ENCODE measurements around the gene SUSD4.
"Not testable (repeated sequence)": the region's sequence is repeated elsewhere in the genome, so short reads cannot be mapped to it uniquely, and the experiment has no call there.

SUSD4 gene, protein sequence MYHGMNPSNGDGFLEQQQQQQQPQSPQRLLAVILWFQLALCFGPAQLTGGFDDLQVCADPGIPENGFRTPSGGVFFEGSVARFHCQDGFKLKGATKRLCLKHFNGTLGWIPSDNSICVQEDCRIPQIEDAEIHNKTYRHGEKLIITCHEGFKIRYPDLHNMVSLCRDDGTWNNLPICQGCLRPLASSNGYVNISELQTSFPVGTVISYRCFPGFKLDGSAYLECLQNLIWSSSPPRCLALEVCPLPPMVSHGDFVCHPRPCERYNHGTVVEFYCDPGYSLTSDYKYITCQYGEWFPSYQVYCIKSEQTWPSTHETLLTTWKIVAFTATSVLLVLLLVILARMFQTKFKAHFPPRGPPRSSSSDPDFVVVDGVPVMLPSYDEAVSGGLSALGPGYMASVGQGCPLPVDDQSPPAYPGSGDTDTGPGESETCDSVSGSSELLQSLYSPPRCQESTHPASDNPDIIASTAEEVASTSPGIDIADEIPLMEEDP

DNA sequence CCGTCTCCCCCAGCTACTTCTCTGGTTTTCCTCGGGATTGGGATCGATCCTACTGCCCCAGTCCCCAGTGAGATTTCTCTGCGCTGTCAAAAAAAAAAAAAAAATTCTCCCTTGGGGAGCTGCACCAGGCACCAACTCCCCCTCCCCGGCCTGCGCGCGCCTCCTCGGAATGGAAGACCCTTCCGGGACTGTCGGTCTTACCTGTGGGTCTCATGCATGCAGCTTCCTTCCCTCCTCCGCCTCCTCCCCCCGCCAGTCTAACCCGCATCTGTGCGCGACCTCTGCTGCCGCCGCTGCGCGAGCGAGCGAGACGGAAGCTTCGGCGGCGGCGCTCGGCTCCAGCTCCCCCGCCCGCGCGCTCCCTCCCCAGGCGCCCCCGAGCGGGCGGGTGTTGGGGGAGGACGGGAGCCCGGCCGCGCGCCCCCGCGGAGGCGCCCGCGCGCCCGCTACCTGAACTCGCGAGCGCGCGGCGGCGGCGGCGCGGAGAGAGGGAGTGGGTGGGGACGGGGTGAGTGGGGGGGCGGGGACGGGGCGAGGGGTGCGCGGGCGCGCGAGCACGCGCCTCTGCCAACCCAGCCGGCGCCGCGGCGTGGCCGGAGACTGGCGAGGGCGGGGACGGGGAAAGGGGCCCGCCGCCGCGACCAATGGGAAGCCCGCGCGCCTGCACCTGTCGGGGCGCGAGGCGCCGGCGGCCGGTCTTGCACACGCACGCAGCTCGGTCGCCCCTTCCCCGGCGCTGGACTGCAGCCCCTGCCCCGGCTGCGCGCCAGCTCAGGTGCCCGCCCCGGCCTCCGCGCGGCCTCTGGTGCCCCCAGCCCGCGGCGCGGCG lies at the start of gene SUSD4:
Gene SUSD4 (minus strand): TSS at position 321 of the 829 bp plus-strand sequence. CDS start 751 bp downstream, outside the sequence.
- peak; percentile 29 for DNase-seq (ENCODE audit: low read depth)

DNA sequence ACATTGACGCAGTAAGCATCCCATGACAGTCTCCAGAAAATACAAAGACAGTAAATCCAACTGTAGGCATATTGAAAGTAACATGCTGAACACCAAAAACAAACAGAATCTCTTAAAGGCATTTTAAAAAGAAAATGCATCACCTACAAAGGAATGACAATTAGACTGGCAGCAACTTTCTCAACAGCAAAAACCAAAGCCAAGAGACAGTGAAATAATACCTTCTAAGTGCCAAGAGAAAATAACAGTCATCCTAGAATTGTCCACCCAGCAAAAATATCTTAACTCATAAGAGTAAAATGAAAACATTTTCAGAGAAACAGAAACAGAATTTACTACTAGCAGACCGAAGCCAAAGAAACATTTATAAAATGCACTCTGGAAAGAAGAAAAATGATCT lies 49.2 kb upstream of the SUSD4 start:
- no peak for DNase-seq (ENCODE audit: low read depth)

DNA sequence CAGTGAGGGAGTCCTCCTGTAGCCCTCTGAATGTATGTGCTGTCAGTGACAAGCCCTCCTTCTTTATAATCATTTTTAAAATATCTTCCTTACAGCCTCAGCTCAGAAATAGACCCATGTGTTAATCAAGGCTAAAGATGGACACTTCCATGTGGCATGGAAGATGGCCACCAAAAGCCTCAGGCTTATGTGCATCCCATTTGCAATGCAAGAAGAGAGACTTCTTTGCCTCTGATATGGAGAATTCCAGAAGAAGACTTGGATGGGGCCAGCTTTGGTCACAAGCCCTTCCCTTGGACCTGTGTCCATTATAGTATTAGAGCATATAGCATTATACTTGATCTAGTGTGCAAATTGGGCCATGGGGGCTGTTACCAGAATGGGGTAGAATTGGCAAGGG lies 47.7 kb upstream of the SUSD4 start:
- no peak for DNase-seq (ENCODE audit: low read depth)

DNA sequence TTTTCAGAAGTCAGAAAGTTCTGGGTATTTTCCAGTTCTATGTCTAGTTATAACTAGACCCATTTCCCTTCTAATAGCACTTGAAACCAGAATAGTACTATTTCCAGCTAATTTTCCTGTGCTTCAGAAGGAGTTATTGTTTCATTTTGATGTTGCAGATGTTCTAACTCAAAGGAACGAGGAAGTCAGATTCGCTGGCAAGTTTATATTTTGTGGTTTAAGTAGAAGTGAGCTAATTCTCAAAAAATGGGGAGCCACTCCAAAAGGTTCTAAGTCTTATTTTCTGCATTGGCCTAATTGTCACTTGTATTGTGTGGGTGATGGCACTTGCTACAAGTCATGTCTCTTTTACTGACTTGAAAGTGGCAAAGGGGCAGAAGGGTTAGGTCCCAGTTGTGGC lies 47.3 kb upstream of the SUSD4 start:
- no peak for DNase-seq (ENCODE audit: low read depth)

DNA sequence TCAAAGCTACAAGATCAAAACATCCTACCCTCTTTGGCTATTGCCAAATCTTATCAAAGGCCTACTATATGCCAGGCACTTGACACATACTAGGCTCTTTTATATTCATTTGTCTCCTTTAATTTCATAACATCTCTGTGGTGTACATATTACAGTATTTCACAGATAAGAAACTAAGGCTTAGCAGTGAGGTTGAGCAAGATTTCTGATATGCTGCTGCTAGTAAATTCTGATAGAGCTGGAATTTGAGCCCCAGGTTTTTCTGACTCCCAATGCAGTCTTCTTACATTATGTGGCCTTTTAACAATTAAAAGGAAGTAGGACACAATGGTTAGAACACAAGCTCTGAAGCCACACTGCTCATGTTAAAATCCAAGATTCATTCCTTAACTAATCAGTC lies 46.1 kb upstream of the SUSD4 start:
- no peak for DNase-seq (ENCODE audit: low read depth)

DNA sequence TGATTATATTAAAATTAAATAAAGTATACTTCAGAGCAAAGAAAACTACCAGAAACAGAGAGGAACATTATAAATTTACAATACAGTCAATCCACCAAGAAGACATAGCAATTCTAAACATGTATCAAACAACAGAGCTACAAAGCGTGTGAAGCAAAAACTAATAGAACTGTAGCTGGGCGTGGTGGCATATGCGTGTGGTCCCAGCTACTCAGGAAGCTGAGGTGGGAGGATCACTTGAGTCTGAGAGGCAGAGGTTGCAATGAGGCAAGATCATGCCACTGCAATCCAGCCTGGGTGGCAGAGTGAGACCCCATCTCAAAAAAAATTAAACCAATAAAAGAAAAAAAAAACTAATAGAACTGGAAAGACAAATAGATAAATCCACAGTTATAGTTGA lies 41.5 kb upstream of the SUSD4 start:
- DNase-seq (ENCODE audit: low read depth) = no peak

DNA sequence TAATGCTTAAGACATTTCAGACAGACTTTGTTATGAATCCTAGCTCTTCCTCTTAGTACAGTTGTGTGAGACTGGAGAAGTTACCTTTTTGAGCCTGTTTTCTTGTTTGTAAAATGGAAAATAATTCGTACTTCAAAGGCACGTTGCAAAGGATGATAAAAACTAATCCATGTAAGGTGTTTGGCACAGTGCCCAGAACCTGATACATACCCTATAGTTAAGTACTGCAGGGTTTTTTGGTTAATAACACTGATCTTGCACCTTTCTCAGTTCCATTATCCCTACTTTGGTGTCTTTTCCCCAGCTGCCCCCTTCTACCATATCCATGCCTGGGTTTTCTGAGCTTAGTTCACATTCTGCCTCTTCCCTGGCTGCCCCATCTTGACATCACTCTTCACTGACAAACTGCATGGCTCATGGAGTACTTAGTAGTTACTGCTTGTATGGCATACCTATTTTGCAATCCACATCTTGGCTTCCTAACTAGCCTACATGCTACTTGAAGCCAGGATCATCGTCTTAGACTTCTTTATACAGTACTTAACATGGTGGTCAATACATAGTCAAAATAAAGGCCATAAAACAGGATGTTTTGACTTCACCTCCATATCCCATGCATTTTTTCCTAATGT lies 39.3 kb upstream of the SUSD4 start:
- DNase-seq (ENCODE audit: low read depth) = no peak

DNA sequence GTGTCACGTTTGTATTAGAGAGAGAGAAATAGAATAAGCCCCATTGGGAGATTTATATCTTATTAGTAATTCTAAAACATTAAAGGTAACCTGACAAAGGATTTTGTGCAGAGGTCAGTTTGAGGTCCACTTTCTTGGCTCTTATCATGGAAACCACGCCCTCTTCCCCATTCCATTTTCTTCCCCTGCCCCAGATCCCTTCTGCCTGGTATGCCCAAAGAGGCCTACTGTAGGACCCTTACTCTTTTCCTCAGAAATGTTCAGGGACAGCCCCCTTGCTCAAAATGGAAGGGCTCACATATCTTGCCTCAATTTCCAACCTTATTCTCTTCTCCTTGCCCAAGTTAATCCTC lies 38.8 kb upstream of the SUSD4 start:
- no peak for DNase-seq (ENCODE audit: low read depth)

DNA sequence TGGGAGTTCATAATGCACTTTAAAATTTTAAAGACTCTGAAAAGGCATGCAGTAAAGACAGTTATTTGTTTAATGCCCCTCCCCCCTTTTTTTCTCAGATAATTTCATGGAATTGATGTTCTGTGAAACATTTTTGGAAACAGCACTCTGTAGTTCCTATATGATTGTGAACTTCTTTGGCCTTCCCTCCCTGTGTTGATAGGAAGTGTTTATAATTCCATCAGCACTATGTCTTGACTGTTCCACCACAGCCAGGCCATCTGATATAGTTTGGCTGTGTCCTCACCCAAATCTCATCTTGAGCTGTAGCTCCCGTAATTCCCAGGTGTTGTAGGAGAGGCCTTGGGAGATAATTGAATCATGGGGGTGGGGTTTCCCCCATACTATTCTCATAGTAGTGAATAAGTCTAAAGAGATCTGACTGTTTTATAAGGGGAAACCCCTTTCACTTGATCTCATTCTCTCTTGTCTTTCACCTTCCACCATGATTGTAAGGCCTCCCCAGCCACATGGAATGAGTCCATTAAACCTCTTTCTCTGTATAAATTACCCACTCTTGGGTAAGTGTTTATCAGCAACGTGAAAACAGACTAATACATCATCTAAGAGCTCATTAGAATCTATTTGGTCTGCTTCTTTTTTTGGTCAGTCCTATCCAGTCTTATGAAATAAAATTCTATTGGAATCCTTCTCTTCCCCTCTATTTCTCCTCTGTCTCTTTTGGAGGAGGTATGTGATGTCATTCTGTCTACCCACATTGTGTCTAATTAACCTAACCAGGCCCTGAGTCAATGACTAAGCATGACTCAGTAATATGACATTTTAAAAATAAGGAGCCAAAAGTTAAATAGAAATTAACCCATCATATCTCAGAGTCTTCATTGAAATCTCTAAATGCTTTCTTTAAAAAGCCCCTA lies 38.2 kb upstream of the SUSD4 start:
- no peak for DNase-seq (ENCODE audit: low read depth)

DNA sequence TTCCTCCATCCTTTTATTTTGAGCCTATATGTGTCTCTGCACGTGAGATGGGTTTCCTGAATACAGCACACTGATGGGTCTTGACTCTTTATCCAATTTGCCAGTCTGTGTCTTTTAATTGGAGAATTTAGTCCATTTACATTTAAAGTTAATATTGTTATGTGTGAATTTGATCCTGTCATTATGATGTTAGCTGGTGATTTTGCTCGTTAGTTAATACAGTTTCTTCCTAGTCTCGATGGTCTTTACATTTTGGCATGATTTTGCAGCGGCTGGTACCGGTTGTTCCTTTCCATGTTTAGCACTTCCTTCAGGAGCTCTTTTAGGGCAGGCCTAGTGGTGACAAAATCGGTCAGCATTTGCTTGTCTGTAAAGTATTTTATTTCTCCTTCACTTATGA lies 35.4 kb upstream of the SUSD4 start:
- DNase-seq (ENCODE audit: low read depth) = not testable (repeated sequence)

DNA sequence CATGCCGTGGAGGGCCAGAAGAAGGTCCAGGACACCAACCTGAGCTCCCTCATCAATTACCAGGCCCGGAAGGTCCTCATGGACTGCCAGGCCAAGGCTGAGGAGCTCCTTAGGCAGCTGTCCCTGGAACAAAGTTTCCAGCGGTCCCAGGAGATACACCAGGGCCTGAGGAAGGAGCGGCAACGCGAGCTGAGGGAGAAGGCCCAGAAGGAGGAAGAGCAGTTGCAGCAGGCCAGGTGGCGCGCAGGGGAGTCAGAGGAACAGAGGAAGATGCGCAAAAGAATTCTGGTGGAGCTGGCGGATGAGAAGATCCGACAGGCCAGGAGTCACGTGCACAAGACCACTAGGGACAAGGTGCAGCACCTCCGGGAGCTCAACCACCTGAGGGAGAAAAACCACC lies 30.7 kb upstream of the SUSD4 start:
- DNase-seq (ENCODE audit: low read depth) = no peak

DNA sequence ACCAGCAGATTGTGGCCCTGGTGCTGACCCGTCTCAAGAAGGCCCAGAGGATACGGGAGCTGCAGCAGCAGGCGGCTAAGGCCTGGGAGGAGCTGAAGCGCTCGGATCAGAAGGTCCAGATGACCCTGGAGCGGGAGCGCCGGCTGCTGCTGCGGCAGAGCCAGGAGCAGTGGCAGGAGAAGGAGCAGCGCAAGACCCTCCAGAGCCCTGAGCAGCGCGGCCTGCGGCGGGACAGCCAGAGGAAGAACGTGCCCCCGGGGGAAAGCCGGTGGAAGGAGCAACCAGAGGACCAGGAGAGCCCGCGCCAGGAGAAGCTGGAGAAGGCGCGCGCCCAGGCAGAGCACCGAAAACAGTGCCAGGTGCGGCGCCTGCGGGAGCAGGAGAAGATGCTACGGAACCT lies 30.3 kb upstream of the SUSD4 start:
- no peak for DNase-seq (ENCODE audit: low read depth)

DNA sequence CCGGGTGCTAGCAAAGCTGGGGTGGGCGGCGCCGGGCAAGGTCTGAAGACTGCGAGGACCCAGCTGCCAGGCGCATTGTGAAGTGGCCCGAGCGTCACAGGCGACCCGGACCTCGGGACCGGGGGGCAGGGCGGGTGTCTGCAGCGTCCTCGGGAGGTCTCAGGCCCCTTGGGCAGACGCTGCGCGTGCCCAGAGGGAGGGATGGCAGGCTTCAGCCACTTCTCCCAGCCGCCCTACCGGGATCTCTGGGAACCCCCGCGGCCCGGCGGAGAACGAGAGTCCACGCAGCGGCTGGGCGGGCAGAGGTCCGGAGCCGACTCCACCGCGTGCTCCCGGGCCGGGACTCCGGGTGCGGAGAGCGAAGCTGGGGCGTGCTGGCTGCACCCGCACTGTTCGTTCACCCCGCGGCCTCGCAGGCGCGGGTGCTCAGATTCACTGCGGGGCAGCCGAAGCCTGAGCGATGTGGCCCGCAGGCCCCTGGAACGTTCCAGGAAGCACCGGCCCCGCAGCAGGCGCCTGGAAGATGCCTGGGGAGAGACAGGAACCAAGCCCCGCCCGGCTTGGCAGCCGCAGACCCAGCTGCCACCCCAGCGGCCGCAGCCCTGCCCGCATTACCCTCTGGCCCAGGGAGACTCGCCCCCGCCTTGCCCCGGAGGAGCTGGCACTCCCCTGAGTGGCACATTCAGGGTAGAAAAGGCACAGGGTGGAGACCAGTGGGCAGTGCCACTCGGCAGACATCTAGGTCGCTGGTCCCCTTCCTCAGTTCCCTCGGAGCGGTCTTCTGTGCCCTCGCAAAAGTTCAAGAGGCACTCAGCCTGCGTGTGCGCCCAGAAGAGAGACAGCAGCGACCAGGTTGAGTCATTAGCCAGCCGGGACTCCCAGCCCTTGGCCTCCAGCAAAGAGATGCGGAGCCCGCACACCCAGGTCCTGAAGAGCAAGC lies 29.6 kb upstream of the SUSD4 start, which contains the start of gene CCDC185:
Gene CCDC185 (plus strand): TSS at position 141 of the 940 bp plus-strand sequence. CDS start 61 bp downstream, at position 202.
- DNase-seq (ENCODE audit: low read depth) = no peak

DNA sequence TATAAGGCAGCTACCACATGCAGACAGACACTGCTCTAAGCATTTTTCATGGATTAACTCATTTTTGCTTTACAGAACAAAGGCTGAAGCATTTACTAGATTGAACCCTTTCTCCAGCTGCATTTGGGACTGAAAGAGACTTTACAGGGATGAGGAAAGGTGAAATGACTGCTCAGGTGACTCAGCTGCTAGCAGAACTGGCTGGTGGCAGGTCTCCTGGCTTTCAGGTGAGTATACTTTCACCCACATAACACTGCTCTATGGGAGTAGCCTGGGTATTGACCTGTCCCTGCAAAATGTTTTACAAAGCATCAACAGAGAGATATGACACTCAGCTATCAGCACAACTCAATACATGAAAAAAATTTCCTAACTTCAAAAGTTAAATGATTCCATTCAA lies 26.6 kb upstream of the SUSD4 start:
- DNase-seq (ENCODE audit: low read depth) = no peak

DNA sequence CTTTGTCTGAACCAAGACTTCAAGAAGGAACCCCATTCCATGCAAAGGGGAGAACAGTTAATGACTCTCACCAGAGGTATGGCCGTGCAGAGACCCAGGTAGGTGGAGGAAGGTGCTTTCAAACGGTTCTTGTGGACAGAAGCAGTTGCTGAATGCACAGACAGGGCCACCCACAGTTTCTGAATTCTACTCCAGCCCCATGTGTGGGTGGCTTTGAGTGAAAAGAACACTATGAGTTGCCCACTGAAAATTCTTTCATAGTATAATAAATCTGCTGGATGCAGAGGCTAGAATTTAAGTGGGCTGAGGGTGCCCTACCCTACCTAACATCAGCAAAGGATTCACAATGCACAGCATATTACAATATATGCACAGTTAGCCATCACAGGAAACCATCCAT lies 22.0 kb upstream of the SUSD4 start:
- DNase-seq (ENCODE audit: low read depth) = no peak

DNA sequence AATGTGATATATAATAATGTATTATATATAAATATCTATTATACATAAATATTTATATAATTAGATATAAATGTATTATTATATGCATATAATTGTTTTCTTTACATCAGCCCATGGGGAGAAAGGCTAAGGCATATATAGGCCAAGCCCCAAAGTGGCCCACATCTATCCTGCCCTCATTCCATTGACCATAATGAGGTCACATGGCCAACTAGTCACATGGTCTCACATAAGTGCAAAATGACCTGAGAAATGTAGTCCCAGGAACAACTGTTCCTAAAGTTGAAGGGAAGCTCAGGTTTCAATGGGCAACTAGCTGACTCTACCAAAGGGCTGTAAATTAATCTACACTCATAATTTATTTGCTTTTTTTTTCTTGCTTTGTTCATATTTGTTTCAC lies 14.8 kb upstream of the SUSD4 start:
- DNase-seq (ENCODE audit: low read depth) = no peak

DNA sequence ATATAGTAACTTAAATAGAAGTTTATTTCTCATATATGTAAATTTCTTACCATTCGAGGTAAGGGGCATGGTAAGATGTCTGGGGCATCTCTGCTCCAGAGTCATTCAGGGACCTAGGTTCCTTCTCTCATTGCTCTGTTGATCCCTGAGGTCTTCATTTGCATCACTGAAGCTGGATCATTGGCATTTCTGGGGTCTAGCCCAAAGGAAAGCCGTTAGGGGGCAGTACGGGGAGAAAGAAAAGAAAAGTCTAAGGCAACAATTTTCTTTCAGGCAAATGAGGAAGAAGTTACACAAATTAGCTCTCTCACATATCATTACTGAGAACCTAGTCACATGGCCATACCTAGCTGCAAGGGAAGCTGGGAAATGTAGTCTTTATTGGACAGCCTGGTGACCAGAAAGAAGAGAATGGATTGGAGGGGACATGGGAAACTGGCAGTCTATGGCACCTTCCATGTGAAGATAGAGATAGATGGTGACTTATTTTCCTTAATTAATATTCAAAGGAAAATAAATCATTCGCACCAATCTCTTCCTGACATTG lies 10.2 kb upstream of the SUSD4 start:
- no peak for DNase-seq (ENCODE audit: low read depth)

DNA sequence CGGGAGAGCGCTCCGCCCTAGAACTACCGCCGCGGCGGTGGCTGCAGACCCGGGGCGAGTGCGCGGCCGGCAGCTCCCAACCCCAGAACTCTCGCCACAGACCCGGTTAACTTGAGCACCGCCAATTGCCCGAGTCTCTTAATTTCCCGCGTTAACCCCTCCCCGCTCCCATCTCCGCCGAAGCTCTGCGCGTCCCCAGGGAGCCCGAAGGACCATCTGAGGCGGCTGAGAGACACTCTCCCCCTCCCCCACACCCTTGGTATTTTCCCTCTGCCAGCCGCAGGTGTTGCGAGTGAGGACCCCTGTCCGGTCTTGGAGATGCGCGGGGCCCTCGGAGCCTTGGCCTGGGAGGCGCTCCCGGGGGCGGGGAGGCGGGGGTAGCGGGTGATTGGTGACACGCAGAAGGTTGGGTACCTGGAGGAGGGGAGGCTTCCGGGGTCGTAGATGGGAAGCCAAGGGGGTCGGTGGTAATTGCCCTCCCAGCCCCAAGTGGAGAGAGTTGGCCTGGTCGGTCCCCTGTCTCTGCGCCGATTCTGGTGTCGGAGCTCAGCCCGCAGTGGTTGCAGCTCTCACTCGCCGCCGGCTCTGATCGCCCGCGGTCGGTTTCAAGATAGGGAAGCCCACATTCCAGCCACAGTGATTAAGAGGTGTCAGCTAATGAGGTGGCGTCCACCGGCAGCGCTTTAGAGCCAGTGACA lies 858 bp upstream of the SUSD4 start:
- DNase-seq (ENCODE audit: low read depth) = no peak

DNA sequence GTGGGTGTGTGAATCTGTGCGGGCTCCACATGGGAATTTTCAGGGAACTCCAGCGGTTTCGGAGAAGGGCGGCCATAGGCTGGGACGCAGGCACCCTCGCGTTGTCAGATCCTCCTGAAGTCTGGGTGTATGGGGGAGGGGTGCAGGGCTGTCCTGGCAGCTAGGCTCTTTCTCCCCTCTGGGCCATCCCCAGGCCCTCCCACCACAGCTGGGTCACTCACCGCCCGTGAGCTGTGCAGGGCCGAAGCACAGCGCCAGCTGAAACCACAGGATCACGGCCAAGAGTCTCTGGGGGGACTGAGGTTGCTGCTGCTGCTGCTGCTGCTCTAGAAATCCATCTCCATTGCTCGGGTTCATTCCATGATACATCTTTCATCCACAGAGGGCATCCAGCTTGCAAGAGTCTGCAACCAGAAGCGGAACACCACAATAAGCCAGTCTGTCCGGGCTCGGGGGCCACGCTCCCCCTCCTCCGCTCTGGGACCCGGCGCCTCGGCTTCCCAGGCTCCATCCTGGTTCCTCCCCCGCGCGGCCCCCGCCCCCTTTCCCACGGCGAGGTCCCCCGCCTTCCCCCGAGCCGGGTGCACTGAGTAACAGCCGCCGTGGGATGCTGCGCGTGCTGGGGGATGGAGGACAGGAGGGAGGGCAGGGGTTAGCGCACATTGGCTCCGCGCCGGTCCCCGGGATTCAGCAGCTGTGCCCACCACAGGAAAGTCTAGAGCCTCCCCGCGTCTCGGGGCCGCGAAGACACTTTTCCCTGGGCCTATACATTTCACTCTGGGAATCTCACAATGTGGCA lies 720 bp downstream of the SUSD4 start:
- no peak for DNase-seq (ENCODE audit: low read depth)
